Activated B cell treated with CpG ODN at 0.5 μM for 24 hours (primary cell): Measurements from ENCODE around the gene CCDC201. TPM values are rescaled to one million over a fixed set of nuclear protein-coding genes. Genes with fewer than 3 reads are reported as not detected.

Experiments used
- ATAC-seq: fragments of 200-7000 bp; cut with Tn5 transposase; one replicate; pipeline ENCODE4 v1.10.0; 2021; ENCODE audit warnings: low read depth, mild to moderate bottlenecking, moderate library complexity
- CTCF ChIA-PET: fragments of 350-600 bp; sonication (Branson Sonifier 250); formaldehyde crosslinking; loops from one replicate; lab custom pipeline; 2021; ENCODE audit warnings: antibody characterized with exemption; lab: Charles Lee
- POLR2A ChIA-PET: fragments of 350-600 bp; sonication (Branson Sonifier 250); formaldehyde crosslinking; loops from one replicate; lab custom pipeline; 2021; ENCODE audit warnings: antibody characterized with exemption; lab: Charles Lee
- DNase-seq: peaks from one replicate; pipeline ENCODE4 v3.0.0; 2022
- H3K27ac Mint-ChIP-seq: one replicate; pipeline ENCODE4 v1.8.0; 2020; ENCODE audit warnings: mixed read lengths
- H3K27me3 Mint-ChIP-seq: one replicate; pipeline ENCODE4 v1.8.0; 2021; ENCODE audit warnings: mixed read lengths
- H3K36me3 Mint-ChIP-seq: one replicate; pipeline ENCODE4 v1.8.0; 2021; ENCODE audit warnings: low read depth, mixed read lengths
- H3K4me1 Mint-ChIP-seq: one replicate; pipeline ENCODE4 v1.8.0; 2021; ENCODE audit warnings: mixed read lengths
- H3K4me3 Mint-ChIP-seq: one replicate; pipeline ENCODE4 v1.8.0; 2020; ENCODE audit warnings: mild to moderate bottlenecking, mixed read lengths
- H3K9me3 Mint-ChIP-seq: one replicate; pipeline ENCODE4 v1.8.0; 2020; ENCODE audit warnings: mixed read lengths
- intact Hi-C: fragments of 100-400 bp; cut with micrococcal nuclease; formaldehyde crosslinking; loops from one replicate; pipeline ENCODE4 v1.15.1; 2024
- total RNA-seq: library from RNA; stranded (reverse); gene quantifications from 2 replicates; pipeline ENCODE4 v1.2.3, GENCODE V29; 2022
- TF ChIP-seq, protein P1 (sequence below): fragments of 200-600 bp; IDR thresholded peaks from one replicate; pipeline ENCODE4 v1.8.0; 2022; ENCODE audit warnings: antibody characterized with exemption, mild to moderate bottlenecking

Gene CCDC201
- total RNA-seq, 1 donor from 2014 or later = not detected

DNA sequence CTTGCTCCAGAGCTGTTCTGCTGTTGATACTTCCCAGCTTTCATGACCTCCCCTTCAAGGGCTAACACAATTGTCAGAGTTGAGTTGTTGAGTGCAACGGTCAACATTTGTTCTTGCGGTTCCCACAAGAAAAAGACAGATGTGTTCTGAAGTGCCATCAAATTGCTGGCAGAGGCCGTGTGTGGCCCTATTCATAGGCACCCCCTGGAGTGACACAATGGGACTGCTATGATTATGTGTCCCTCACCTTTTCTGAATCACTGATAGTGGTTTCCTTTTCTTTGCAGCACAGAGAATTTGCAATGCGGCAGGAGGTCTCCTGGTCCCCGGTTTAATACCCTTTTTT, 9.6 kb upstream of the CCDC201 start:
- ChIA-PET POLR2A (no interaction called here), CTCF (no interaction called here)
- Mint-ChIP-seq H3K4me3 (no peak overlapping the region), H3K27me3 (peaks cover 22% of the 10 kb centered on the region), H3K4me1 (no peaks in the 10 kb centered on the region), H3K9me3 (peaks cover 10% of the 10 kb centered on the region), H3K36me3 (no peaks in the 10 kb centered on the region), H3K27ac (no peak overlapping the region)
- no peak for DNase-seq
- TF ChIP-seq, protein P1, sequence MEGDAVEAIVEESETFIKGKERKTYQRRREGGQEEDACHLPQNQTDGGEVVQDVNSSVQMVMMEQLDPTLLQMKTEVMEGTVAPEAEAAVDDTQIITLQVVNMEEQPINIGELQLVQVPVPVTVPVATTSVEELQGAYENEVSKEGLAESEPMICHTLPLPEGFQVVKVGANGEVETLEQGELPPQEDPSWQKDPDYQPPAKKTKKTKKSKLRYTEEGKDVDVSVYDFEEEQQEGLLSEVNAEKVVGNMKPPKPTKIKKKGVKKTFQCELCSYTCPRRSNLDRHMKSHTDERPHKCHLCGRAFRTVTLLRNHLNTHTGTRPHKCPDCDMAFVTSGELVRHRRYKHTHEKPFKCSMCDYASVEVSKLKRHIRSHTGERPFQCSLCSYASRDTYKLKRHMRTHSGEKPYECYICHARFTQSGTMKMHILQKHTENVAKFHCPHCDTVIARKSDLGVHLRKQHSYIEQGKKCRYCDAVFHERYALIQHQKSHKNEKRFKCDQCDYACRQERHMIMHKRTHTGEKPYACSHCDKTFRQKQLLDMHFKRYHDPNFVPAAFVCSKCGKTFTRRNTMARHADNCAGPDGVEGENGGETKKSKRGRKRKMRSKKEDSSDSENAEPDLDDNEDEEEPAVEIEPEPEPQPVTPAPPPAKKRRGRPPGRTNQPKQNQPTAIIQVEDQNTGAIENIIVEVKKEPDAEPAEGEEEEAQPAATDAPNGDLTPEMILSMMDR = no peak
- intact Hi-C loops = no loop called here
- no peak for ATAC-seq

DNA sequence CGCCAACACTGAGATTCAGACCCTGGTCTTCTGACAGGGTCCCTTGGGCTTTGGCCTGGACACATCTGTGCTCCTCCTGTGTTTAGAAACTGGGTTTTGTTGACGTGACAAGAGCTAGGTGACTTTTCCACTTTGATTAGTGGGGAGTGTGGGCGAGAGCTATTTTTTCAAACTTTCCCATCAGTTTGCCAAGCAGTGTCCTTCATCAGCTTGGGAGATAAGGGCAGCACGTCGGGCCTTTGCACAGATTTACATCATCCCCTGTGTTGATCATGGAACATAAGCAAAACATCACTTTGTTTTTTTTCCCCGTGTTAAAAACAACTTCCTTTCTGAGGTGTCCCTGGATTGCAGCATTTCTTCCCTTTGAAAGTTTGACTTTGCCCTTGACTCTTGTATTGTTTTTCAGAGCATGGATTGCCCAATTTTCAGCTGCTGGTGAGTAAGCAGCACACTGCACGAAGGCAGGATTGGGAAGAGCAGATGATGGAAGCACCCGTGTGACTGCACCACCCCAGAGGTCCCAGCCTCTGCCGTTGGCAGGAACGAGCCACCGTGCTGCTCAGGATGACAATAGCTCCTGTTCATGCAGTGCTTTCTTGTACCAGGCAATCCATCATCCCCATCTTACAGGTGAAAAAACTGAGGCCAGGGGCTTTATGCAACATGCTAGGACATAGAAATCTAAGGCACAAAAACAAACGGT, 9.0 kb upstream of the CCDC201 start:
- intact Hi-C loops = no loop called here
- H3K4me1 Mint-ChIP-seq = no peaks in the 10 kb centered on the region

DNA sequence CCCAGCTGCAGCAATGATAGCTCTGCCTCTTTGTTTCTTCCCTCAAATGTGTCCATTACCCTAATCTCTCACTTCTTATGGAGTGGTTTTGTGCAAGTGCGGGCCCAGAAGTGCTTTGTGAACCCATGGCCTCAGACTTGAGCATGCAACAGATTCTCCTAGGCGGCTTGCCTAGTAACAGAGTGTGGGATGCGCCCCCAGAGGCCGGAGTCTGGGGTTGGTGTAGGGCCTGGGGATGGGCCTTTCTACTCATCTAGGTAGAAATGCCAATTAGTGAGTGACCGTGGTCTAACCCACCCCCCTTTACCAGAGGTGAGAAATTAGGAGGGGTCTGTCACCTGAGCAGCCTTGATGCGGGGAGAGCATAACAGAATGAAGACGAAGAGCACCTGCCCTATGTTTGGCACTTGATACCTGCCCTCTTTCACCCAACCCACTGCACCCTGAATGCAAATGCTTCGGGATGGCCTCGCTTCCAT, 8.4 kb upstream of the CCDC201 start:
- ChIA-PET CTCF (no interaction called here), POLR2A (no interaction called here)
- TF ChIP-seq, protein P1 = no peak
- intact Hi-C loops = no loop called here
- H3K36me3 Mint-ChIP-seq = no peaks in the 10 kb centered on the region
- ATAC-seq (no peak), DNase-seq (no peak)
- H3K4me3 Mint-ChIP-seq = no peak overlapping the region
- H3K27ac Mint-ChIP-seq = no peak overlapping the region
- H3K27me3 Mint-ChIP-seq = peaks cover 11% of the 10 kb centered on the region
- H3K4me1 Mint-ChIP-seq = no peaks in the 10 kb centered on the region
- H3K9me3 Mint-ChIP-seq = peaks cover 15% of the 10 kb centered on the region

More for the DNA sequence above, 9.0 kb upstream of the CCDC201 start:
- peaks cover 15% of the 10 kb centered on the region for H3K9me3 Mint-ChIP-seq
- ChIA-PET POLR2A (no interaction called here), CTCF (interaction anchor here (0.6 kb wide), 1 partner anchor 9 kb away, joined by 3 read pairs; no protein-coding TSS in a partner anchor)
- no peak overlapping the region for H3K4me3 Mint-ChIP-seq
- no peak overlapping the region for H3K27ac Mint-ChIP-seq
- peaks cover 16% of the 10 kb centered on the region for H3K27me3 Mint-ChIP-seq
- no peak for ATAC-seq
- no peaks in the 10 kb centered on the region for H3K36me3 Mint-ChIP-seq
- no peak for DNase-seq
- TF ChIP-seq, protein P1 = no peak

DNA sequence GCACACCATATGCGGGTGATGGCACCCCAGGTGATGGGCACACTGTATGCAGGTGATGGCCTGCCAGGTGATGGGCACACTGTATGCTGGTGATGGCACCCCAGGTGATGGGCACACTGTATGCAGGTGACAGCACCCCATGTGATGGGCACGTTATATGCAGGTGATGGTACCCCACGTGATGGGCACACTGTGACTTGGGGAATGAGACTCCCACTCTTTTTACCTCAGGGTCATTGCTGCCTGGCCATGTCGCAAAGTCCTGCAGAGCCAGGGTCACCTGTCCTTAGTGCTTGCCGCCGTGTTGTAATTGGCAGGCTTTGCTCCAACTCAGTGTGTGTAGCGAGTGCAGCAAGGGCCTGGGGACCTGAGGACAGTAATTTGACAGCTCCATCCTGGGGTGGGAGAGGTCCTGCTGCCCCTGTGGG, 7.6 kb upstream of the CCDC201 start:
- DNase-seq = no peak
- H3K4me3 Mint-ChIP-seq = no peak overlapping the region
- TF ChIP-seq, protein P1 = no peak
- no peak for ATAC-seq
- peaks cover 10% of the 10 kb centered on the region for H3K27me3 Mint-ChIP-seq
- H3K4me1 Mint-ChIP-seq = no peaks in the 10 kb centered on the region
- ChIA-PET CTCF (no interaction called here), POLR2A (no interaction called here)
- H3K27ac Mint-ChIP-seq = no peak overlapping the region
- no peaks in the 10 kb centered on the region for H3K36me3 Mint-ChIP-seq
- intact Hi-C loops = no loop called here
- H3K9me3 Mint-ChIP-seq = peaks cover 15% of the 10 kb centered on the region

DNA sequence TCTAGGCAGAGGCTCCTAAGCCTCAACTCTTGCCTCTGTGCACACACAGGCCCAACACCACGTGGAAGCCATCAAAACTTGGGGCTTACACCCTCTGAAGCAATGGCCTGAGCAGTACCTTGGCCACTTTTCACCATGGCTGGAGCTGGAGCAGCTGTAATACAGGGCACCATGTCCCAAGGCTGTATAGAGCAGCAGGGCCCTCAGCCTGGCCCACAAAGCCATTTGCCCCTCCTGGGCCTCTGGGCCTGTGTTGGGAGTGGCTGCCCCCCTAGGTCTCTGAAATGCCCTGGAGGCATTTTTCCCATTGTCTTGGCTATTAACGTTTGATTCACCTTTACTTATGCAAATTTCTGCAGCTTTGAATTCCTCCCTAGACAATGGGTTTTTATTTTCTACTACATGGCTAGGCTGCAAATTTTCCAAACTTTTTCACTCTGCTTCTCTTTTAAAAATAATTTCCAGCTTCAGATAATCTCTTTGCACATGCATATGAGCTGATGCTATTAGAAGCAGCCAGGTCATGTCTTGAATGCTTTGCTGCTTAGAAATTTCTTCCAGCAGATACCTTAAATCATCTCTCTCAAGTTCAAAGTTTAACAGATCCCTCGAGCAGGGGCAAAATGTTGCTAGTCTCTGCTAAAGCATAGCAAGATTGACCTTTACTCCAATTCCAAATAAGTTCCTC, 5.7 kb upstream of the CCDC201 start:
- DNase-seq (no peak), ATAC-seq (no peak)
- TF ChIP-seq, protein P1 = no peak
- intact Hi-C loops = no loop called here
- Mint-ChIP-seq H3K36me3 (no peaks in the 10 kb centered on the region), H3K27me3 (peaks cover 2% of the 10 kb centered on the region), H3K9me3 (peaks cover 15% of the 10 kb centered on the region), H3K27ac (no peak overlapping the region), H3K4me3 (no peak overlapping the region), H3K4me1 (no peaks in the 10 kb centered on the region)
- POLR2A ChIA-PET = no interaction called here
- CTCF ChIA-PET = no interaction called here
